CD4-positive, alpha-beta memory T cell (primary cell): ENCODE measurements around the gene CARD6. TPM values are rescaled to one million over a fixed set of nuclear protein-coding genes. Genes with fewer than 3 reads are reported as not detected.

ENCODE experiments used
- polyA plus RNA-seq, 2 donors: library from polyadenylated mRNA; unstranded; fragments of 300-500 nt; fragmentation: Illumina TruSeq; gene quantifications; one replicate each; pipeline ENCODE4 v1.2.3, GENCODE V29; 2021
- total RNA-seq, 2 experiments: library from RNA; stranded (reverse); gene quantifications; one replicate each; pipeline ENCODE4 v1.2.3, GENCODE V29; 2021

The CARD6 gene
- total and polyA plus RNA-seq, 4 experiments from 2014 or later: 2.4 to 5.0 (median 4.5) TPM

Other genes with a start within 250 kb of the CARD6 start
- 10 to 100 TPM; 59.3 to 64.9 TPM for gene PTGER4, start 161.5 kb upstream of the CARD6 start, total RNA-seq
- gene PTGER4, start 161.5 kb upstream of the CARD6 start, polyA plus RNA-seq: 100 to 1,000 TPM in 1 of 2 donors, 10 to 100 TPM in 1; 62.7 to 106 TPM
- 10 to 100 TPM; 15.2 to 16.2 TPM for gene TTC33, start 85.4 kb upstream of the CARD6 start, total RNA-seq
- 10 to 100 TPM; 13.2 to 17.2 TPM for gene TTC33, start 85.4 kb upstream of the CARD6 start, polyA plus RNA-seq
- gene PRKAA1, start 43.0 kb upstream of the CARD6 start, total RNA-seq: 100 to 1,000 TPM; 113 to 120 TPM
- 10 to 100 TPM; 51.7 to 59.0 TPM for gene PRKAA1, start 43.0 kb upstream of the CARD6 start, polyA plus RNA-seq
- gene RPL37, start 6.1 kb upstream of the CARD6 start, total RNA-seq: 1,000 to 10,000 TPM; 2,354 to 2,406 TPM
- 1,000 to 10,000 TPM; 1,217 to 2,448 TPM for gene RPL37, start 6.1 kb upstream of the CARD6 start, polyA plus RNA-seq
- not detected for gene C7, start 68.1 kb downstream of the CARD6 start, total RNA-seq
- not detected for gene C7, start 68.1 kb downstream of the CARD6 start, polyA plus RNA-seq
- not detected for gene MROH2B, start 230.0 kb downstream of the CARD6 start, total RNA-seq
- gene MROH2B, start 230.0 kb downstream of the CARD6 start, polyA plus RNA-seq: not detected